HCT116 (cell line): ENCODE results near the gene FAM53B. TPM values are rescaled to one million over a fixed set of nuclear protein-coding genes. Genes with fewer than 3 reads are reported as not detected.

ENCODE experiments used
- ATAC-seq: fragments of 200-7000 bp; cut with Tn5 transposase; 2 replicates; pipeline ENCODE4 v1.9.1; 2020; ENCODE audit warnings: mild to moderate bottlenecking, moderate library complexity
- BruUV-seq: library from RNA; stranded (reverse); fragments of 400-500 nt; replicated peaks from 2 replicates; lab custom pipeline; 2021; lab: Mats Ljungman, UMichigan
- CTCF ChIA-PET: fragments of 300-600 bp; sonication (Branson Sonifier 250); formaldehyde crosslinking; loops from one replicate; lab custom pipeline; 2021; ENCODE audit warnings: antibody characterized with exemption; lab: Charles Lee
- POLR2A ChIA-PET: fragments of 300-600, 350-600 bp; sonication (Branson Sonifier 250); formaldehyde crosslinking; loops from one replicate; lab custom pipeline; 2021; ENCODE audit warnings: antibody characterized with exemption; lab: Charles Lee
- RAD21 ChIA-PET, 2 experiments: fragments of 300-600 bp; sonication (Branson Sonifier 250); formaldehyde crosslinking; loops; one replicate each; lab custom pipeline; 2023; ENCODE audit warnings: low total read pairs in 2 of 2; ENCODE audit not compliant: uncharacterized antibody in 2 of 2, unreplicated experiment in 2 of 2, low non-redundant PET in 1 of 2; lab: Charles Lee
- DNase-seq: peaks from one replicate; pipeline ENCODE4 v3.0.0-alpha.2; 2010; ENCODE audit warnings: low read depth, low spot score
- H2AFZ ChIP-seq: fragments of 200-600 bp; shearing (Covaris generic), sonication (generic); 2 replicates; pipeline ENCODE4 v1.6.1; 2017; ENCODE audit warnings: low read depth, mixed run types, mixed read lengths, antibody characterized with exemption, low read length; ENCODE audit not compliant: poor library complexity, severe bottlenecking
- H3K27ac ChIP-seq: 2 replicates; pipeline ENCODE4 v1.5.1; 2012; ENCODE audit warnings: low read depth, low read length
- H3K27me3 ChIP-seq: fragments of 200-600 bp; sonication (generic); 2 replicates; pipeline ENCODE4 v1.6.1; 2016; ENCODE audit warnings: mixed run types, low read length, mixed read lengths; ENCODE audit not compliant: insufficient read depth
- H3K36me3 ChIP-seq, 2 experiments: fragments of 200-500 bp in 1 of 2; fragments of 200-600 bp in 1 of 2; sonication (Bioruptor generic) in 1 of 2; sonication (generic) in 1 of 2; 2 replicates each; pipeline versions ENCODE4 v1.5.1 to v1.6.1; 2014 to 2016; ENCODE audit warnings: low read length in 2 of 2, inconsistent platforms in 1 of 2, mixed read lengths in 1 of 2, mixed run types in 1 of 2; ENCODE audit not compliant: insufficient read depth in 2 of 2, control insufficient read depth in 1 of 2
- H3K4me1 ChIP-seq, 2 experiments: fragments of 200-600 bp in 1 of 2; sonication (generic) in 1 of 2; 2 replicates each; pipeline versions ENCODE4 v1.5.1 to v1.6.1; 2012 to 2017; ENCODE audit warnings: low read length in 2 of 2, inconsistent platforms in 1 of 2, mild to moderate bottlenecking in 1 of 2, mixed read lengths in 1 of 2, mixed run types in 1 of 2, moderate library complexity in 1 of 2; ENCODE audit not compliant: insufficient read depth in 2 of 2, control insufficient read depth in 1 of 2
- H3K4me2 ChIP-seq: fragments of 200-600 bp; sonication (generic); 2 replicates; pipeline ENCODE4 v1.6.1; 2017; ENCODE audit warnings: mixed run types, low read length, mixed read lengths
- H3K4me3 ChIP-seq, 2 experiments: fragments of 200-600 bp in 1 of 2; sonication (generic) in 1 of 2; replicated peaks in 1 of 2; 2 replicates each; pipeline ENCODE4 v1.5.1; 2011 to 2016; ENCODE audit warnings: low read length in 2 of 2, control low read depth in 1 of 2, low read depth in 1 of 2, mild to moderate bottlenecking in 1 of 2, mixed read lengths in 1 of 2, mixed run types in 1 of 2
- H3K79me2 ChIP-seq: fragments of 200-600 bp; sonication (generic); 2 replicates; pipeline ENCODE4 v1.6.1; 2017; ENCODE audit warnings: mild to moderate bottlenecking, mixed run types, low read length, moderate library complexity, mixed read lengths; ENCODE audit not compliant: insufficient read depth
- H3K9ac ChIP-seq: fragments of 200-600 bp; sonication (generic); 2 replicates; pipeline ENCODE4 v1.6.1; 2016; ENCODE audit warnings: low read length, mixed read lengths
- H3K9me2 ChIP-seq: fragments of 200-600 bp; sonication (generic), shearing (Covaris generic); 2 replicates; pipeline ENCODE4 v1.6.1; 2017; ENCODE audit warnings: mixed run types, mild to moderate bottlenecking, moderate library complexity; ENCODE audit not compliant: insufficient read depth
- H3K9me3 ChIP-seq, 2 experiments: fragments of 200-500 bp in 1 of 2; fragments of 200-600 bp in 1 of 2; sonication (Bioruptor generic) in 1 of 2; sonication (generic) in 1 of 2; 2 replicates each; pipeline ENCODE4 v1.6.1; 2014 to 2017; ENCODE audit warnings: low read length in 2 of 2, mixed read lengths in 2 of 2, inconsistent platforms in 1 of 2, low read depth in 1 of 2, mild to moderate bottlenecking in 1 of 2, mixed run types in 1 of 2, moderate library complexity in 1 of 2; ENCODE audit not compliant: control insufficient read depth in 1 of 2, insufficient read depth in 1 of 2
- H4K20me1 ChIP-seq: fragments of 200-600 bp; sonication (generic), shearing (Covaris generic); 2 replicates; pipeline ENCODE4 v1.6.1; 2017; ENCODE audit warnings: mixed run types, mild to moderate bottlenecking, moderate library complexity; ENCODE audit not compliant: insufficient read depth
- EGR1 ChIP-seq: IDR thresholded peaks from 2 replicates; pipeline ENCODE4 v1.6.1; 2012; ENCODE audit warnings: low read depth
- ELF1 ChIP-seq: IDR thresholded peaks from 2 replicates; pipeline ENCODE4 v1.6.1; 2012; ENCODE audit warnings: low read depth, borderline replicate concordance
- FOSL1 ChIP-seq: IDR thresholded peaks from 2 replicates; pipeline ENCODE4 v1.6.1; 2012; ENCODE audit warnings: low read depth
- POLR2A ChIP-seq: IDR thresholded peaks from 2 replicates; pipeline ENCODE4 v1.7.0; 2011; ENCODE audit warnings: borderline replicate concordance; ENCODE audit not compliant: insufficient read depth, insufficient read length; ENCODE audit errors: extremely low read depth
- RAD21 ChIP-seq: IDR thresholded peaks from 2 replicates; pipeline ENCODE4 v1.6.1; 2012; ENCODE audit warnings: low read depth, mild to moderate bottlenecking
- SP1 ChIP-seq: IDR thresholded peaks from 2 replicates; pipeline ENCODE4 v1.6.1; 2012; ENCODE audit warnings: low read depth
- YY1 ChIP-seq: IDR thresholded peaks from 2 replicates; pipeline ENCODE4 v1.6.1; 2011; ENCODE audit warnings: low read length, low read depth, moderate library complexity, mild to moderate bottlenecking; ENCODE audit not compliant: insufficient replicate concordance; ENCODE audit errors: extremely low read depth
- ZNF274 ChIP-seq: fragments of 200-500 bp; sonication (Bioruptor generic); IDR thresholded peaks from 2 replicates; pipeline ENCODE4 v1.6.1; 2014; ENCODE audit warnings: mild to moderate bottlenecking, low read depth, low read length, inconsistent platforms
- intact Hi-C: fragments of 100-400 bp; cut with micrococcal nuclease; formaldehyde crosslinking; loops from 2 replicates; pipeline ENCODE4 v1.10.0; 2022
- total RNA-seq: library from RNA; stranded (reverse); gene quantifications from one replicate; pipeline ENCODE4 v1.2.1, GENCODE V29; 2021; ENCODE audit not compliant: unreplicated experiment
- TF ChIP-seq, protein P1 (sequence below), 3 experiments: fragments of 200-600 bp in 1 of 3; sonication (generic) in 1 of 3; IDR thresholded peaks in 2 of 3; conservative IDR thresholded peaks in 1 of 3; 2 replicates each; pipeline ENCODE4 v1.5.1; 2012 to 2017; ENCODE audit warnings: low read depth in 2 of 3, low read length in 2 of 3, antibody characterized with exemption in 1 of 3, borderline replicate concordance in 1 of 3, control low read depth in 1 of 3, mild to moderate bottlenecking in 1 of 3, mixed read lengths in 1 of 3, mixed run types in 1 of 3, moderate library complexity in 1 of 3; ENCODE audit not compliant: insufficient read depth in 1 of 3
- TF ChIP-seq, protein P2 (sequence below): IDR thresholded peaks from 2 replicates; pipeline ENCODE4 v1.6.1; 2012
- TF ChIP-seq, protein P3 (sequence below): IDR thresholded peaks from 2 replicates; pipeline ENCODE4 v1.6.1; 2012; ENCODE audit warnings: low read depth

Gene FAM53B
- total RNA-seq, 1 experiment from 2014 or later, result 19.6 TPM

DNA sequence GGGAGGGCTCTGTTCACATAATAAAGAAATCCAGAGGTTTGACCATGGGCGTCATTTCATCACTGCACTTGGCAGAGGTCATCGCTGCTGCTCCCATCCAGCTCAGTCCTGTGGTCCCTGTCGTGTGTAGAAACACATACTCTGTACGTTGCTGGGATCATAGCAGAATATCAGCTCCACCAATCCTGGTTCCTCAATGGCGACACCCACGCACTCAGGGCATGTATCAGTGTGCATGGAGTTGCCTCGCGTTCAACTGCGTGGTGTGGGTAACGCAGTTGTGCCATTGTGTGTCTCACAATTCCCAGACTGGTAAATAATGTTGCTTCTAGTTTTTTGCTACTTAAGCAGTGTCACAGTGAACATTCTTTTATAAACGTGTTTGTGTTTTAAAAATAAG is 171.4 kb downstream of the FAM53B start:
- no peaks in the 10 kb centered on the region for H3K27me3 ChIP-seq
- POLR2A ChIA-PET, result no interaction called here
- ATAC-seq, result no peak
- no peak overlapping the region for H3K27ac ChIP-seq
- H3K79me2 ChIP-seq, result no peaks in the 10 kb centered on the region
- no peaks in the 10 kb centered on the region for H3K36me3 ChIP-seq
- H4K20me1 ChIP-seq, result no peaks in the 10 kb centered on the region
- RAD21 ChIA-PET, result no interaction called here
- H3K9me2 ChIP-seq, result no peaks in the 10 kb centered on the region
- no peak overlapping the region for H3K4me2 ChIP-seq
- intact Hi-C loops, result no loop called here
- H2AFZ ChIP-seq, result no peak overlapping the region
- no peak overlapping the region for H3K9ac ChIP-seq
- TF ChIP-seq EGR1, result no peak
- TF ChIP-seq, protein P1, sequence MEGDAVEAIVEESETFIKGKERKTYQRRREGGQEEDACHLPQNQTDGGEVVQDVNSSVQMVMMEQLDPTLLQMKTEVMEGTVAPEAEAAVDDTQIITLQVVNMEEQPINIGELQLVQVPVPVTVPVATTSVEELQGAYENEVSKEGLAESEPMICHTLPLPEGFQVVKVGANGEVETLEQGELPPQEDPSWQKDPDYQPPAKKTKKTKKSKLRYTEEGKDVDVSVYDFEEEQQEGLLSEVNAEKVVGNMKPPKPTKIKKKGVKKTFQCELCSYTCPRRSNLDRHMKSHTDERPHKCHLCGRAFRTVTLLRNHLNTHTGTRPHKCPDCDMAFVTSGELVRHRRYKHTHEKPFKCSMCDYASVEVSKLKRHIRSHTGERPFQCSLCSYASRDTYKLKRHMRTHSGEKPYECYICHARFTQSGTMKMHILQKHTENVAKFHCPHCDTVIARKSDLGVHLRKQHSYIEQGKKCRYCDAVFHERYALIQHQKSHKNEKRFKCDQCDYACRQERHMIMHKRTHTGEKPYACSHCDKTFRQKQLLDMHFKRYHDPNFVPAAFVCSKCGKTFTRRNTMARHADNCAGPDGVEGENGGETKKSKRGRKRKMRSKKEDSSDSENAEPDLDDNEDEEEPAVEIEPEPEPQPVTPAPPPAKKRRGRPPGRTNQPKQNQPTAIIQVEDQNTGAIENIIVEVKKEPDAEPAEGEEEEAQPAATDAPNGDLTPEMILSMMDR (IDR thresholded peaks at IDR 0.05 in 2 of 3, conservative IDR thresholded peaks at IDR 0.05 in 1 of 3; ENCODE audit: borderline replicate concordance in 1 of 3, insufficient read depth in 1 of 3, low read depth in 2 of 3, low read length in 2 of 3), result no peak
- no peak for TF ChIP-seq FOSL1
- TF ChIP-seq YY1, result no peak
- TF ChIP-seq ELF1, result no peak
- no peak for TF ChIP-seq ZNF274
- TF ChIP-seq, protein P2, sequence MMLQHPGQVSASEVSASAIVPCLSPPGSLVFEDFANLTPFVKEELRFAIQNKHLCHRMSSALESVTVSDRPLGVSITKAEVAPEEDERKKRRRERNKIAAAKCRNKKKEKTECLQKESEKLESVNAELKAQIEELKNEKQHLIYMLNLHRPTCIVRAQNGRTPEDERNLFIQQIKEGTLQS, result no peak
- no TSS peak for BruUV-seq
- no peak overlapping the region for H3K4me3 ChIP-seq
- no peaks in the 10 kb centered on the region for H3K9me3 ChIP-seq
- CTCF ChIA-PET, result interaction anchor here (1.2 kb wide), 1 partner anchor 10 kb away, joined by 3 read pairs; no protein-coding TSS in a partner anchor
- DNase-seq, result no peak
- H3K4me1 ChIP-seq, result no peaks in the 10 kb centered on the region

GRCh38 chr10:124570646-124571045 is 173.5 kb downstream of the FAM53B start:
- Histone ChIP-seq H3K79me2 (no peaks in the 10 kb centered on the region), H2AFZ (no peak overlapping the region), H3K27me3 (no peaks in the 10 kb centered on the region), H4K20me1 (no peaks in the 10 kb centered on the region), H3K4me3 (no peak overlapping the region), H3K9me2 (no peaks in the 10 kb centered on the region), H3K4me1 (peaks cover under 1 to 3% of the 10 kb centered on the region in 2 experiments; a peak in 3 of 4 replicates), H3K9me3 (no peaks in the 10 kb centered on the region), H3K4me2 (no peak overlapping the region), H3K9ac (no peak overlapping the region), H3K27ac (no peak overlapping the region), H3K36me3 (no peaks in the 10 kb centered on the region)
- CTCF ChIA-PET, result no interaction called here
- DNase-seq (no peak), ATAC-seq (no peak)
- intact Hi-C loops, result no loop called here
- POLR2A ChIA-PET, result no interaction called here
- RAD21 ChIA-PET, result no interaction called here
- no TSS peak for BruUV-seq
- no peak for TF ChIP-seq RAD21
- TF ChIP-seq, protein P2, result no peak
- TF ChIP-seq SP1, result no peak
- TF ChIP-seq, protein P1 (IDR thresholded peaks at IDR 0.05 in 2 of 3, conservative IDR thresholded peaks at IDR 0.05 in 1 of 3; ENCODE audit: borderline replicate concordance in 1 of 3, insufficient read depth in 1 of 3, low read depth in 2 of 3, low read length in 2 of 3), result no peak
- TF ChIP-seq, protein P3, sequence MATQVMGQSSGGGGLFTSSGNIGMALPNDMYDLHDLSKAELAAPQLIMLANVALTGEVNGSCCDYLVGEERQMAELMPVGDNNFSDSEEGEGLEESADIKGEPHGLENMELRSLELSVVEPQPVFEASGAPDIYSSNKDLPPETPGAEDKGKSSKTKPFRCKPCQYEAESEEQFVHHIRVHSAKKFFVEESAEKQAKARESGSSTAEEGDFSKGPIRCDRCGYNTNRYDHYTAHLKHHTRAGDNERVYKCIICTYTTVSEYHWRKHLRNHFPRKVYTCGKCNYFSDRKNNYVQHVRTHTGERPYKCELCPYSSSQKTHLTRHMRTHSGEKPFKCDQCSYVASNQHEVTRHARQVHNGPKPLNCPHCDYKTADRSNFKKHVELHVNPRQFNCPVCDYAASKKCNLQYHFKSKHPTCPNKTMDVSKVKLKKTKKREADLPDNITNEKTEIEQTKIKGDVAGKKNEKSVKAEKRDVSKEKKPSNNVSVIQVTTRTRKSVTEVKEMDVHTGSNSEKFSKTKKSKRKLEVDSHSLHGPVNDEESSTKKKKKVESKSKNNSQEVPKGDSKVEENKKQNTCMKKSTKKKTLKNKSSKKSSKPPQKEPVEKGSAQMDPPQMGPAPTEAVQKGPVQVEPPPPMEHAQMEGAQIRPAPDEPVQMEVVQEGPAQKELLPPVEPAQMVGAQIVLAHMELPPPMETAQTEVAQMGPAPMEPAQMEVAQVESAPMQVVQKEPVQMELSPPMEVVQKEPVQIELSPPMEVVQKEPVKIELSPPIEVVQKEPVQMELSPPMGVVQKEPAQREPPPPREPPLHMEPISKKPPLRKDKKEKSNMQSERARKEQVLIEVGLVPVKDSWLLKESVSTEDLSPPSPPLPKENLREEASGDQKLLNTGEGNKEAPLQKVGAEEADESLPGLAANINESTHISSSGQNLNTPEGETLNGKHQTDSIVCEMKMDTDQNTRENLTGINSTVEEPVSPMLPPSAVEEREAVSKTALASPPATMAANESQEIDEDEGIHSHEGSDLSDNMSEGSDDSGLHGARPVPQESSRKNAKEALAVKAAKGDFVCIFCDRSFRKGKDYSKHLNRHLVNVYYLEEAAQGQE, result no peak
- no peak for TF ChIP-seq FOSL1
- no peak for TF ChIP-seq POLR2A
